HCT116 (cell line): ENCODE results near the gene ATM. TPM values are rescaled to one million over a fixed set of nuclear protein-coding genes. Genes with fewer than 3 reads are reported as not detected.

ENCODE experiments used
- ATAC-seq: fragments of 200-7000 bp; cut with Tn5 transposase; 2 replicates; pipeline ENCODE4 v1.9.1; 2020; ENCODE audit warnings: mild to moderate bottlenecking, moderate library complexity
- BruUV-seq: library from RNA; stranded (reverse); fragments of 400-500 nt; replicated peaks from 2 replicates; lab custom pipeline; 2021; lab: Mats Ljungman, UMichigan
- CTCF ChIA-PET: fragments of 300-600 bp; sonication (Branson Sonifier 250); formaldehyde crosslinking; loops from one replicate; lab custom pipeline; 2021; ENCODE audit warnings: antibody characterized with exemption; lab: Charles Lee
- POLR2A ChIA-PET: fragments of 300-600, 350-600 bp; sonication (Branson Sonifier 250); formaldehyde crosslinking; loops from one replicate; lab custom pipeline; 2021; ENCODE audit warnings: antibody characterized with exemption; lab: Charles Lee
- RAD21 ChIA-PET, 2 experiments: fragments of 300-600 bp; sonication (Branson Sonifier 250); formaldehyde crosslinking; loops; one replicate each; lab custom pipeline; 2023; ENCODE audit warnings: low total read pairs in 2 of 2; ENCODE audit not compliant: uncharacterized antibody in 2 of 2, unreplicated experiment in 2 of 2, low non-redundant PET in 1 of 2; lab: Charles Lee
- DNase-seq: peaks from one replicate; pipeline ENCODE4 v3.0.0-alpha.2; 2010; ENCODE audit warnings: low read depth, low spot score
- H2AFZ ChIP-seq: fragments of 200-600 bp; shearing (Covaris generic), sonication (generic); 2 replicates; pipeline ENCODE4 v1.6.1; 2017; ENCODE audit warnings: low read depth, mixed run types, mixed read lengths, antibody characterized with exemption, low read length; ENCODE audit not compliant: poor library complexity, severe bottlenecking
- H3K27ac ChIP-seq: 2 replicates; pipeline ENCODE4 v1.5.1; 2012; ENCODE audit warnings: low read depth, low read length
- H3K27me3 ChIP-seq: fragments of 200-600 bp; sonication (generic); 2 replicates; pipeline ENCODE4 v1.6.1; 2016; ENCODE audit warnings: mixed run types, low read length, mixed read lengths; ENCODE audit not compliant: insufficient read depth
- H3K36me3 ChIP-seq, 2 experiments: fragments of 200-500 bp in 1 of 2; fragments of 200-600 bp in 1 of 2; sonication (Bioruptor generic) in 1 of 2; sonication (generic) in 1 of 2; 2 replicates each; pipeline versions ENCODE4 v1.5.1 to v1.6.1; 2014 to 2016; ENCODE audit warnings: low read length in 2 of 2, inconsistent platforms in 1 of 2, mixed read lengths in 1 of 2, mixed run types in 1 of 2; ENCODE audit not compliant: insufficient read depth in 2 of 2, control insufficient read depth in 1 of 2
- H3K4me1 ChIP-seq, 2 experiments: fragments of 200-600 bp in 1 of 2; sonication (generic) in 1 of 2; 2 replicates each; pipeline versions ENCODE4 v1.5.1 to v1.6.1; 2012 to 2017; ENCODE audit warnings: low read length in 2 of 2, inconsistent platforms in 1 of 2, mild to moderate bottlenecking in 1 of 2, mixed read lengths in 1 of 2, mixed run types in 1 of 2, moderate library complexity in 1 of 2; ENCODE audit not compliant: insufficient read depth in 2 of 2, control insufficient read depth in 1 of 2
- H3K4me2 ChIP-seq: fragments of 200-600 bp; sonication (generic); 2 replicates; pipeline ENCODE4 v1.6.1; 2017; ENCODE audit warnings: mixed run types, low read length, mixed read lengths
- H3K4me3 ChIP-seq, 2 experiments: fragments of 200-600 bp in 1 of 2; sonication (generic) in 1 of 2; replicated peaks in 1 of 2; 2 replicates each; pipeline ENCODE4 v1.5.1; 2011 to 2016; ENCODE audit warnings: low read length in 2 of 2, control low read depth in 1 of 2, low read depth in 1 of 2, mild to moderate bottlenecking in 1 of 2, mixed read lengths in 1 of 2, mixed run types in 1 of 2
- H3K79me2 ChIP-seq: fragments of 200-600 bp; sonication (generic); 2 replicates; pipeline ENCODE4 v1.6.1; 2017; ENCODE audit warnings: mild to moderate bottlenecking, mixed run types, low read length, moderate library complexity, mixed read lengths; ENCODE audit not compliant: insufficient read depth
- H3K9ac ChIP-seq: fragments of 200-600 bp; sonication (generic); 2 replicates; pipeline ENCODE4 v1.6.1; 2016; ENCODE audit warnings: low read length, mixed read lengths
- H3K9me2 ChIP-seq: fragments of 200-600 bp; sonication (generic), shearing (Covaris generic); 2 replicates; pipeline ENCODE4 v1.6.1; 2017; ENCODE audit warnings: mixed run types, mild to moderate bottlenecking, moderate library complexity; ENCODE audit not compliant: insufficient read depth
- H3K9me3 ChIP-seq, 2 experiments: fragments of 200-500 bp in 1 of 2; fragments of 200-600 bp in 1 of 2; sonication (Bioruptor generic) in 1 of 2; sonication (generic) in 1 of 2; 2 replicates each; pipeline ENCODE4 v1.6.1; 2014 to 2017; ENCODE audit warnings: low read length in 2 of 2, mixed read lengths in 2 of 2, inconsistent platforms in 1 of 2, low read depth in 1 of 2, mild to moderate bottlenecking in 1 of 2, mixed run types in 1 of 2, moderate library complexity in 1 of 2; ENCODE audit not compliant: control insufficient read depth in 1 of 2, insufficient read depth in 1 of 2
- H4K20me1 ChIP-seq: fragments of 200-600 bp; sonication (generic), shearing (Covaris generic); 2 replicates; pipeline ENCODE4 v1.6.1; 2017; ENCODE audit warnings: mixed run types, mild to moderate bottlenecking, moderate library complexity; ENCODE audit not compliant: insufficient read depth
- ATF3 ChIP-seq: IDR thresholded peaks from 2 replicates; pipeline ENCODE4 v1.6.1; 2012
- CBX3 ChIP-seq: IDR thresholded peaks from 2 replicates; pipeline ENCODE4 v1.6.1; 2012; ENCODE audit warnings: low read depth
- EGR1 ChIP-seq: IDR thresholded peaks from 2 replicates; pipeline ENCODE4 v1.6.1; 2012; ENCODE audit warnings: low read depth
- JUND ChIP-seq: IDR thresholded peaks from 2 replicates; pipeline ENCODE4 v1.6.1; 2012
- MAX ChIP-seq: IDR thresholded peaks from 2 replicates; pipeline ENCODE4 v1.6.1; 2012
- POLR2A ChIP-seq: IDR thresholded peaks from 2 replicates; pipeline ENCODE4 v1.7.0; 2011; ENCODE audit warnings: borderline replicate concordance; ENCODE audit not compliant: insufficient read depth, insufficient read length; ENCODE audit errors: extremely low read depth
- POLR2AphosphoS5 ChIP-seq: IDR thresholded peaks from 2 replicates; pipeline ENCODE4 v1.6.1; 2011; ENCODE audit warnings: mild to moderate bottlenecking, low read depth, low read length, moderate library complexity
- RAD21 ChIP-seq: IDR thresholded peaks from 2 replicates; pipeline ENCODE4 v1.6.1; 2012; ENCODE audit warnings: low read depth, mild to moderate bottlenecking
- REST ChIP-seq: IDR thresholded peaks from 2 replicates; pipeline ENCODE4 v1.6.1; 2012; ENCODE audit warnings: low read depth
- SRF ChIP-seq: IDR thresholded peaks from 2 replicates; pipeline ENCODE4 v1.6.1; 2012; ENCODE audit warnings: low read depth
- intact Hi-C: fragments of 100-400 bp; cut with micrococcal nuclease; formaldehyde crosslinking; loops from 2 replicates; pipeline ENCODE4 v1.10.0; 2022
- total RNA-seq: library from RNA; stranded (reverse); gene quantifications from one replicate; pipeline ENCODE4 v1.2.1, GENCODE V29; 2021; ENCODE audit not compliant: unreplicated experiment
- TF ChIP-seq, protein P1 (sequence below), 3 experiments: fragments of 200-600 bp in 1 of 3; sonication (generic) in 1 of 3; IDR thresholded peaks in 2 of 3; conservative IDR thresholded peaks in 1 of 3; 2 replicates each; pipeline ENCODE4 v1.5.1; 2012 to 2017; ENCODE audit warnings: low read depth in 2 of 3, low read length in 2 of 3, antibody characterized with exemption in 1 of 3, borderline replicate concordance in 1 of 3, control low read depth in 1 of 3, mild to moderate bottlenecking in 1 of 3, mixed read lengths in 1 of 3, mixed run types in 1 of 3, moderate library complexity in 1 of 3; ENCODE audit not compliant: insufficient read depth in 1 of 3

ATM gene
- total RNA-seq, 1 experiment from 2014 or later: 32.2 TPM

DNA sequence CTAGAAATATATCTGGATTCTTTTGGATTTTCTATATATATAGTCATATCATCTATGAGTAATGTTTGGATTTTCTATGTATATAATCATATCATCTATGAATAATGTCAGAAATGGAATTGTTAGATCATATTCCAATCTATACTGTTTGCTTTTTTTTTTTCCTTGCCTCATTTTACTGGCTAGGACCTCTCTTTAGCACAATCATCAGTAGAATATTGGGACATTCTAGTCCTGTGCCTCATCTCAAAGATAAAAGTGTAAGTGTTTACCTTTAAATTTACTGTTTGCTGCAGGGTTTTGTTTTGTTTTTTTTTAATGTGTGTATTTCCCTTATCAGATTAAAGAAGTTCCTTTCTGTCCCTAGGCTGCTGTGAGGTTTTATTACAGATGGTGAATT is 147.4 kb downstream of the ATM start:
- Histone ChIP-seq H3K4me2 (no peak overlapping the region), H3K27ac (no peak overlapping the region), H4K20me1 (no peaks in the 10 kb centered on the region), H2AFZ (no peak overlapping the region), H3K4me1 (no peaks in the 10 kb centered on the region), H3K9me2 (no peaks in the 10 kb centered on the region), H3K9me3 (no peaks in the 10 kb centered on the region), H3K79me2 (no peaks in the 10 kb centered on the region), H3K4me3 (no peak overlapping the region), H3K9ac (no peak overlapping the region)
- ATAC-seq: no peak
- CTCF ChIA-PET: no interaction called here
- RAD21 ChIA-PET: no interaction called here
- intact Hi-C loops: no loop called here
- TF ChIP-seq POLR2AphosphoS5 (no peak), EGR1 (no peak), MAX (no peak), SRF (no peak), ATF3 (no peak), POLR2A (no peak), JUND (no peak), RAD21 (no peak), REST (no peak), CBX3 (no peak)
- TF ChIP-seq, protein P1, sequence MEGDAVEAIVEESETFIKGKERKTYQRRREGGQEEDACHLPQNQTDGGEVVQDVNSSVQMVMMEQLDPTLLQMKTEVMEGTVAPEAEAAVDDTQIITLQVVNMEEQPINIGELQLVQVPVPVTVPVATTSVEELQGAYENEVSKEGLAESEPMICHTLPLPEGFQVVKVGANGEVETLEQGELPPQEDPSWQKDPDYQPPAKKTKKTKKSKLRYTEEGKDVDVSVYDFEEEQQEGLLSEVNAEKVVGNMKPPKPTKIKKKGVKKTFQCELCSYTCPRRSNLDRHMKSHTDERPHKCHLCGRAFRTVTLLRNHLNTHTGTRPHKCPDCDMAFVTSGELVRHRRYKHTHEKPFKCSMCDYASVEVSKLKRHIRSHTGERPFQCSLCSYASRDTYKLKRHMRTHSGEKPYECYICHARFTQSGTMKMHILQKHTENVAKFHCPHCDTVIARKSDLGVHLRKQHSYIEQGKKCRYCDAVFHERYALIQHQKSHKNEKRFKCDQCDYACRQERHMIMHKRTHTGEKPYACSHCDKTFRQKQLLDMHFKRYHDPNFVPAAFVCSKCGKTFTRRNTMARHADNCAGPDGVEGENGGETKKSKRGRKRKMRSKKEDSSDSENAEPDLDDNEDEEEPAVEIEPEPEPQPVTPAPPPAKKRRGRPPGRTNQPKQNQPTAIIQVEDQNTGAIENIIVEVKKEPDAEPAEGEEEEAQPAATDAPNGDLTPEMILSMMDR (IDR thresholded peaks at IDR 0.05 in 2 of 3, conservative IDR thresholded peaks at IDR 0.05 in 1 of 3; ENCODE audit: borderline replicate concordance in 1 of 3, insufficient read depth in 1 of 3, low read depth in 2 of 3, low read length in 2 of 3): no peak
- TF ChIP-seq, all 23 proteins: peak for 0
- H3K27me3 ChIP-seq: no peaks in the 10 kb centered on the region
- no peak for DNase-seq
- peaks cover 0 to under 1% of the 10 kb centered on the region in 2 experiments; a peak in 2 of 4 replicates for H3K36me3 ChIP-seq
- BruUV-seq: no TSS peak
- POLR2A ChIA-PET: no interaction called here
